IPS DF 6.9 (cell line): ENCODE data around the gene TLE3.

ENCODE experiments used
- DNase-seq: peaks from one replicate; pipeline ENCODE4 v3.0.0-alpha.2; 2013; ENCODE audit warnings: low read depth, low spot score
- H3K27ac ChIP-seq: one replicate; pipeline ENCODE4 v1.5.1; 2013; ENCODE audit warnings: low read length, control low read depth
- H3K27me3 ChIP-seq: 2 replicates; pipeline ENCODE4 v1.6.1; 2013; ENCODE audit warnings: mild to moderate bottlenecking, low read length; ENCODE audit not compliant: control insufficient read depth, insufficient read depth
- H3K36me3 ChIP-seq: 2 replicates; pipeline ENCODE4 v1.6.1; 2013; ENCODE audit warnings: low read length; ENCODE audit not compliant: control insufficient read depth, insufficient read depth
- H3K4me1 ChIP-seq: 2 replicates; pipeline ENCODE4 v1.6.1; 2013; ENCODE audit warnings: low read length; ENCODE audit not compliant: control insufficient read depth, insufficient read depth
- H3K4me3 ChIP-seq: 2 replicates; pipeline ENCODE4 v1.5.1; 2013; ENCODE audit warnings: mild to moderate bottlenecking, low read length
- H3K9me3 ChIP-seq: 2 replicates; pipeline ENCODE4 v1.6.1; 2013; ENCODE audit warnings: low read length, inconsistent platforms; ENCODE audit not compliant: control insufficient read depth, insufficient read depth
- WGBS: extraction: QIAGEN DNeasy Blood & Tissue Kit; methylation state at CpG from one replicate; pipeline ENCODE4 v1.1.7; 2013; ENCODE audit warnings: mixed read lengths, missing lambda C conversion rate; ENCODE audit not compliant: insufficient read length, insufficient coverage; 5-methylcytosine and 5-hydroxymethylcytosine counted together

Gene TLE3

DNA sequence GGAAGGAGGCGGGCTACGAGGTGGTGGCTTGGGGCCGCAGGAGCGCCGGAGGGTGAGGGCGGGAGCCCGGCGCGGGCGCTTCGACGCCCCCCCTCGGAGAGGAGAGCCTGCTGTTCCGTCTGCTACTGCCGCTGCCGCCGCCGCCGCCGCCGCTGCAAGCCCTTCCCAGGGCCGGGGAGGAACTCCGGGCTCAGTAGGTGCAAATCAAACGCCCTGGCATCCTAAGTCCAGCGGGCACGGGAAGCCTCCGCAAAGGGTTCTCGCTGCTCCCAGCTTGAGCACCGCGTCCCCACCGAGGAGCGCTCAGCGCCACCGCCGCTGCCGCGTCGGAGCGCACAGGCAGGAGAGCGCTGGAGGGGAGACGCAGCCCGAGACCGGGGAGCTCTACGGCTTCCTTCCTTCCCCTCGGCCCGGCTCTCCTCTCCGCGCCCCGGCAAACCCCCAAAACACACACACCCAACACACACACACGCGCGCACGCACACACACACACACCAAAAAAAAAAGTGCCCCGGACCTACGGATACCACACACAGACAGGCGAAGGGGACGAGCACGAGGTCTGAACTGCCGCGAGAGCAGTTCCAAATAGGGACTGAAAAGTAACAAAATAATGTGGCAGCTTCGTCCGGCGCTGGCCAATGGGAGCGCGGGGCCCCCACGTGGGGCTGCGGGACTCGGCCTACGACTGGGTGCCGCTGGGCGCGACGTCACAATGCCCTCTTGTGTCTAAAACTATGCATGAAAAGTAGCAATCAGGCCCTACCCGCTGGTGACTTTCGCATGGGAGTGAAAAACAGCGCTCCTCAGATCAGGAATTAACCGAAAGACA is at the start of gene TLE3:
TLE3 (minus strand) TSS at position 597 of the 832 bp plus-strand sequence. CDS start 1,119 bp downstream, outside the sequence.
- Histone ChIP-seq H3K27me3 (peaks cover 2% of the 10 kb centered on the region; the same call in 1 of the 2 replicates), H3K36me3 (no peaks in the 10 kb centered on the region), H3K4me3 (peak within 1 kb of the TSS; percentile 76), H3K4me1 (peaks cover 10% of the 10 kb centered on the region), H3K9me3 (no peaks in the 10 kb centered on the region), H3K27ac (no peak within 1 kb of the TSS)
- DNase-seq = no peak
- no CpG with 5 or more reads among the region's 77 CpGs for WGBS

DNA sequence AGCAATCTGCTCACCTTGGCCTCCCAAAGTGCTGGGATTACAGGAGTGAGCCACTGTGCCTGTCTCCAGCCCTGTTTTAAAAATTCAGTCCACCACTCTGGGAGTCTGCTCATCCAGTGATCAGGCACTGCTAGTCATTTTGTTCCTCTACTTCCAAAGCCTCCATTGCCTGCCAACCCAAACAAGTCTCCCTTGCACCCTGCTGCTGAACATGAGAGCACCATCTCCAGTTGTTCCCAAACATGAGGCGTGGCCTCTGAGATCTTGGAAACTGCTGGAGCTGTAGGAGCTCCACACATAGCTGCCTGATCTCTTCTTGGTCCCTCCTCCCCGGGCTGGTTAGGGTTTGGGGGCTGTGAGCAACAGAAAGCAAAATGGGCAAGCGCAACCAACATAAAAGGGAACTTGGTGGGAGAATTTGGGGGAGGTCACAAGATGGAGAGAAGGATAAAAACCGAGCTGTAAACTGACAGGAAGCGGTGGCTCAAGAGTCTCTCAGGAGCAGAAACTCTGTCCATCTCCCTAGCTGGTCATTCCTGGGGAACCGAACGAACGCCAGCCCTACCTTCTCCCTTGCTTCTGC is 49.6 kb upstream of the TLE3 start:
- no peak for DNase-seq
- WGBS = no CpG with 5 or more reads among the region's 8 CpGs
- no peaks in the 10 kb centered on the region for H3K27me3 ChIP-seq

DNA sequence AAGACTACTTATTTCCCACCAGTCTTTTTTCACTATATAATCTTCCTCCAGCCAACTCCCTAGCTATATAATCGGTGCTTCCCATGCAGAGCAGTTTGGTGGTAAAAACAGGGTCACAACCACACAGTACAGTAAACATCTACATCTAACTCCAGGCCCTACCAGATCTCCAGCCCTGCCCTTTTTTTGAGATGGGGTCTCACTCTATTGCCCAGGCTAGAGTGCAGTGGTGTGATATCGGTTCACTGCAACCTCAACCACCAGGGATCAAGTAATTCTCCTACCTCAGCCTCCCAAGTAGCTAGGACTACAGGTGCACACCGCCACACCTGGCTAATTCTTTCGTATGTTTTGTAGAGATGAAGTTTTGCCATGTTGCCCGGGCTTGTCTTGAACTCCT is 49.1 kb upstream of the TLE3 start:
- Histone ChIP-seq H3K4me3 (no peak overlapping the region), H3K27me3 (no peaks in the 10 kb centered on the region), H3K4me1 (no peaks in the 10 kb centered on the region), H3K36me3 (no peaks in the 10 kb centered on the region), H3K27ac (no peak overlapping the region), H3K9me3 (no peaks in the 10 kb centered on the region)
- no CpG with 5 or more reads among the region's 5 CpGs for WGBS
- no peak for DNase-seq

More for the DNA sequence above, 49.6 kb upstream of the TLE3 start:
- no peaks in the 10 kb centered on the region for H3K9me3 ChIP-seq
- no peaks in the 10 kb centered on the region for H3K4me1 ChIP-seq
- H3K27ac ChIP-seq = no peak overlapping the region
- H3K36me3 ChIP-seq = no peaks in the 10 kb centered on the region
- H3K4me3 ChIP-seq = no peak overlapping the region

DNA sequence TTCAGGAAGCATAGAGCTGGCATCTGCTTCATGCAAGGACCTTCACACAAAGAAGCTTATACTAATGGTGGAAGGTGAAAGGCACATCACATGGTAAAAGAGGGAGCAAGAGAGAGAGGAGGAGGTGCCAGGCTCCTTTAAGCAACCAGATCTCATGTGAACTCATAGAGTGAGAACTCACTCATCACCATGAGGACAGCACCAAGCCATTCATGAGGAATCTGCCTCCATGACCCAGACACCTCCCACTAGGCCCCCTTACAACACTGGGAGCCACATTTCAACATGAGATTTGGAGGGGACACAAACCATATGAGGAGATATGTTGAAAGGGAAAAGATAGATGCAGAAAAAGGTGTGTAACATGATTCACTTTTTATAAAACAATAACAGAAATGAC is 48.4 kb upstream of the TLE3 start:
- Histone ChIP-seq H3K27ac (no peak overlapping the region), H3K4me1 (no peaks in the 10 kb centered on the region), H3K27me3 (no peaks in the 10 kb centered on the region), H3K36me3 (no peaks in the 10 kb centered on the region), H3K9me3 (no peaks in the 10 kb centered on the region), H3K4me3 (no peak overlapping the region)
- DNase-seq = no peak

DNA sequence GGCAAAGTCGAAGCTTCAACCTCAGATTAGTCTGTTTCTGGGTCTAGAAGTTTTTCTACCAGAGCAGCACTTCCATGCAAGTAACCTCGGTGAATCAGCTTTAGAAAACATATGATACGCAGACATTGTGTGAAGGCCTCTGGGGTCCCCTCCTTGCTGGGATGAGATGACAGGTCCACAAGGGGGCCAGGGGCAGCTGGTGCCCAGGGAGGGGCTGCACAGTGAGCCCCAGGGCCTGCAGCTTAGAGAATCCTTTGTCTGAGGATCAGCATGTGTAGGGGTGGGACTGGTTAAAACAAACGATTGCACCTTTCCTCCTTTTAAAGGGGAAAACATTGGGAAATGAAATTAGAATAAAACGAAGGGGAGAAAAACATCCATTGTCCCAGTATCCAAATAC is 47.5 kb upstream of the TLE3 start:
- Histone ChIP-seq H3K27me3 (no peaks in the 10 kb centered on the region), H3K9me3 (no peaks in the 10 kb centered on the region), H3K4me3 (no peak overlapping the region), H3K4me1 (no peaks in the 10 kb centered on the region), H3K36me3 (no peaks in the 10 kb centered on the region), H3K27ac (no peak overlapping the region)
- DNase-seq = no peak
- no CpG with 5 or more reads among the region's 5 CpGs for WGBS

DNA sequence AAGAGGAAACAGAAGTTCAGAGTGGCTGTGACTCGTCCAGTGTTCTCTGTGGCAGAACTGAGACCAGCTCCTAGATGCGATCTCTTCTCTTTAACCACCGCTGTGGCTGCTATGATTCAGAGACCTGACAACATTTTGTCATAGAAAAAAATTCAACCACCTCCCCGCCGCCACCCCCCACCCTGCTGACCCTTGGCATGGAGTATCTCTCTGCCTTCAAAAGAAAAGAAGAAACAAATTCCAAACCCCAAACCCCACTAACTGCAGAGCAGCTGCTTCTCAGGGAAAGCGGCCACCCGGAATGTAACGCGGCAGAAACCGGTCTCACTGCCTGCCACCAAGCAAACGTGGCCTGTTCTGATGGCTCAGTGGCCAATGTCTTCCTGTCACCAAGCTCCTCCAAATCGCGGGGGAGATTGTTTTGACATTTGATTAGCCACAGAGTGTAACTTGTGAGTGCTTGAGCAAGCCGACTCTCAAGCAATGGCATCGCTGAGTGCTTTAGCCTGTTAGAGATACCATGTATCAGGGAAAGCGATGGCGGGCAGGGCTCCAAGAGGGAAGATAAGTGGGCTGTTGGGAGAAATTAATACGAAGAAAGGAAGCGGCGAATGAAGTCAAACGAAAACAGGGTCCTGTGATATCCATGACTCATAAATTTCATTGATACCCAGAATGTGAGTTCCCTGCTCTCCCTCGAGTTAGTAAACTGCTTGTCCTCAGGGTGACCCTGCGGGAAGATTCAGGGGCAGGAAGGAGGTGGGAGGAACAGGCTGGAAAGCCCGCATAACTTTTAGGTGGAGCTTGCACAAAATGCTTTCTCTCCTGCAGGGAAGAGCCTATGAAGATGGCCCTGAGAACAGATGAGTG is 44.8 kb upstream of the TLE3 start:
- Histone ChIP-seq H3K27ac (no peak overlapping the region), H3K9me3 (no peaks in the 10 kb centered on the region), H3K4me1 (peaks cover 7% of the 10 kb centered on the region; the same call in 1 of the 2 replicates), H3K27me3 (no peaks in the 10 kb centered on the region), H3K4me3 (no peak overlapping the region), H3K36me3 (no peaks in the 10 kb centered on the region)
- DNase-seq = no peak
- whole genome bisulfite sequencing = no CpG with 5 or more reads among the region's 24 CpGs

DNA sequence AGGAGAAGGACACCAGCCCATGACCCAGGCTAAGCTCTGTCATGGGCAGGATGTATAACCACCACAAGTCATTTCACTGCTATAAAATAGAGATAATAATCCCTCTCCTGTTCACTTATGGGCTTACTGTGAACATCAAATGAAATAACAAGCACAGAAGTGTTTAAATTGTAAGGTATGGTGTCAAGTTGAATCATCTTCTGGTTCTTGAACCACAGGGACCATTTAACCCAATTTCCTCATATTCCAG is 44.3 kb upstream of the TLE3 start:
- H3K9me3 ChIP-seq = no peaks in the 10 kb centered on the region
- no peaks in the 10 kb centered on the region for H3K36me3 ChIP-seq
- H3K4me1 ChIP-seq = peaks cover 7% of the 10 kb centered on the region; the same call in 1 of the 2 replicates
- H3K27me3 ChIP-seq = no peaks in the 10 kb centered on the region
- no peak overlapping the region for H3K4me3 ChIP-seq
- no peak for DNase-seq
- H3K27ac ChIP-seq = no peak overlapping the region

DNA sequence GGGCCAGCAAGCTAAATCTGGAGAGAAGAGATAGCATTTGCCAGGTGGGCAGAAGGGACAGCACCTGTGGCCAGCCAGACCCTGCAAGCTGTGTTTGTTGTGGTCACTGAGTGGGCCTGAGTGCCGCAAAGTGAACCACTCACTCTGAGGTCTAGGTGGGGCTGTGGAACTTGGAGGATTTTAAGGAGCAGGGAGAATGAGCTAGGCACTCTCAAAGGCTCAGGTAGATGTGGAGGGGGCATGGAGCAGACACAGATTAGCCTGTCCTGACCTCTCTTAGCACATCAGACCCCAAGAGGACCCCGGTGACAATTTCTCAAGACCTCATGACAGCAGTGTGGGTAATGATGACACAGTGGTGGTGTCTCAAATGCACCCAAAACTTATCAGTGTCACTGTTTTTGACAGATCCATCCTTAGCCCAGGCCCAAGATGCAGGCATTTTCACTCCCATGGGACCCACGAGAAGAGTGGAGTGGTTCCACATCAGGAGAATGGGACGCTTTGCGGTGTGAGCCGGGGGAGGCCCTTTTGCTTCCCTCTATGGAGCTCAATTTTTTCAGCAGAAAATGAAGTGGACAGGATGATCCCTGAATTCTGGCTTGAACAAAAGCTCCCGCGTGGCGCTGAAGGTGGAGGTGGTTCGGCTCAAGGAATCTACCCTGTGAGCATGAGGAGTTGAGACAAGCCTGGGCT is 43.8 kb upstream of the TLE3 start:
- Histone ChIP-seq H3K9me3 (no peaks in the 10 kb centered on the region), H3K4me3 (no peak overlapping the region), H3K27ac (no peak overlapping the region), H3K36me3 (no peaks in the 10 kb centered on the region), H3K27me3 (no peaks in the 10 kb centered on the region), H3K4me1 (peaks cover 7% of the 10 kb centered on the region; the same call in 1 of the 2 replicates)
- no CpG with 5 or more reads among the region's 10 CpGs for WGBS
- no peak for DNase-seq

DNA sequence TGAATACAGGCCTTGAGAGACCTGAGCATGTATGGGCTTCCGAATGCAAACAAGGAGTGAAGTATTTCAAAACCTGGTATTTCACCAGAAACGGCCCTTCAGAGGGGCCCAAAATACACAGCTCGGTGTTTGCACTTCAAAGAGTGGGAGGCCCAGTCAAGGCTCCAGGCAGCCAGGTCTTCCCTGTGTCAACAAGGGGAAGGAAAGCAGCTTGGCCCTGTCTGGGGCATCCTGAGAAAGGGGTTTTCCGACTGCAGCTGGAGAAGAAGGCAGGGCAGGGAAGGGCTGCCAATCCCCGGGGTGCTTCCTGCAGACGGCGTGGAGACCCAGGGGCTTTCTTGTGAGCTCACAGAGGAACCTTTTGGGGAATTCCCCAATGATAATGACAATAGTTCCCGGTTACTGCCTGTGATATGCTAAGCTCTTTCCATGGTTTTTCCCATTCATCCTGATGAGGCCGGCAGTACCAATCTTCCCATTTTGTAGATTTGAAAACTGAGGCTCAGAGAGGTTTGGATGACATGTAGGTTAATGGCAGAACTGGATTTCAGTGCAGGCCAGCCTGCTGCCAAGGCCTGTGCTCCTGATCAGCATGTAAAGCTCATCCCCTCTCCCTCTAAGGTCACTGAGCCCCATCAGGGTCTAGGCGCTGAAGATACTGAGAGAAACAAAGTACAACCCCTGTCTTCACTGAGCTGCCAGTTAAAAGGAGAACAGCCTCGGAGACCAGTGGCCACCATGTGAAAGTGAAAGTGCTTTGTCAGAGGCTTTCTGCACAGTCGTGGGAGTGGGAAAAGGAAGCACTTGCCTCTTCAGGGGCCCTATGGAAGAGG is 43.0 kb upstream of the TLE3 start:
- DNase-seq = peak; percentile 9
- Histone ChIP-seq H3K4me3 (no peak overlapping the region), H3K9me3 (no peaks in the 10 kb centered on the region), H3K27ac (no peak overlapping the region), H3K36me3 (no peaks in the 10 kb centered on the region), H3K4me1 (peaks cover 7% of the 10 kb centered on the region; the same call in 1 of the 2 replicates), H3K27me3 (no peaks in the 10 kb centered on the region)
- no CpG with 5 or more reads among the region's 12 CpGs for WGBS
